SIG-M5 (cell line): ENCODE measurements around the gene PDE8A.
"Not testable (repeated sequence)": the region's sequence is repeated elsewhere in the genome, so short reads cannot be mapped to it uniquely, and the experiment has no call there.

ENCODE experiments used
- DNase-seq: peaks from one replicate; lab custom pipeline; 2025; lab: John Stamatoyannopoulos, UW

Gene PDE8A

DNA sequence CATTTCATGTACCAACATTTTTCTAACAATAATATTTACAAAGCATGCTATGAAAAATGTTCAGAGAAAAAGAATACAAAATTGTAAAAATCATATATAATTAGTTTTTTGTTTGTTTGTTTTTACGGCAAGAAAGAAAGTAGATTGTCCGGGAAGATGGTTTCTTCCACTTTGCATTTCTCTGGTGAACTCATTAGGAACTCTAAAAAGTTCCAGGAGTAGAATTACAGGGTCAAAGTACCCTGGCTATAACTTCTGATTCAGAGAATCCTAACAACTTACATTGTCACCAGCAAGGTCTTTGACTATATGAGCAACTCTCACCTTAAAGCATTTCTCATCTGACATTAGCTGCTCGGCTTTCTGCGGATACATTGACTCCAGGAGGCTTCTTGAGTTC is 196.7 kb downstream of the PDE8A start:
- DNase-seq = no peak

DNA sequence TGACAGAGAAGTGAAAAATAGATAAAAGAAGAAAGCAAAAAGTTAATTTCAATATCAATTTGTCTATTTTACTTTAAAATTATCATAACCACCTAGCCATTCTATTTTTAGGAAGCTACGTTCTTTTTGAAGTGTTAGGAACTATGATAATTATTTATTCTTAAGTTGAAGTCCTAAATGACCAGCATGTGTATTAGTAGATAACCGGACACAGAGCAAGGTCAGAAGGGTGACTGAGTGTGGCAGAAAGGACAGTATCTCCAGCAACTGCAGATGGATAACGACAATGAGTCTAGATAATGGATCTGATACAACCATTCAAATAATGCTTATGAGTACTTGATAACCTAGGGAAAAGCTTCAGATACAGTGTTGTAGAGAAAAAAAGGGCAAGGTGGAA is 198.0 kb downstream of the PDE8A start:
- no peak for DNase-seq

DNA sequence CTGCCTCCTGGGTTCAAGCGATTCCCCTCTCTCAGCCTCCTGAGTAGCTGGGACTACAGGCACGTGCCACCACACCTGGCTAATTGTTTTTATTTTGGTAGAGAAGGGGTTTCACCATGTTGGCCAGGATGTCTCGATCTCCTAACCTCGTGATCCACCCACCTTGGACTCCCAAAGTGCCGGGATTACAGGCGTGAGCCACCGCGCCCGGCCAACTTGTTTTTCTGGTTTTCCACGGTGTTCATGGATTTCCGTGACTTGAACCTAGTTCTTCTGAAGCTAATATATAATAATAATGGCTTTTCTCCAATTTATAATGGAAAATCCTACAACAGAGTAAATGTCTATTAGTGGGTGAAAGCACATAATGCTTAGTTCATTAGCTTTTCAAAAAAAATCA is 203.7 kb downstream of the PDE8A start:
- DNase-seq = not testable (repeated sequence)

DNA sequence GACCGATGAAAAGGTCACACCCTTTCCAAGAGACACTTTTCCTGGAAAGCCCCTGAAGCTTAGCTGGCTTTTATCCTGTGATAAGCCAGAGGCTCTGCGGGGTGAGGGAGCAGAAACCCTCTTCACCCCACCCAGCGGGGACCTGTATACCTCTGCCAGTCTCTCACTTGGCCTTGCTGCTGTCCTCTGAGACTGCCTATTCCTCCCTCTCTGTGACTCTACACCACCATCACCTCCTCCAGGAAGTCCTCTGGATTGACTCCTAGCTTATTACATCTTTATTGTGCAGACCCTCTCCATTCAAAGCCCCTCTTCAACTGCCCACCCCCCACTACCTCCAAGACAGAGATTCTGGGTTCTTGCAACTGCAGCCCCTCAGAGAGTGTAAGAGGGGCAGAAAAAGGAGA is 206.5 kb downstream of the PDE8A start:
- not testable (repeated sequence) for DNase-seq
